Kidney (tissue), 14 donors: ENCODE measurements around the gene KIF5C. TPM values are rescaled to one million over a fixed set of nuclear protein-coding genes. Genes with fewer than 3 reads are reported as not detected.

Experiments used
- DNase-seq, 5 donors: peaks; one replicate each; pipeline ENCODE4 v3.0.0-alpha.2; 2013 to 2020
- FAIRE-seq: peaks from 2 replicates; lab custom pipeline; 2012; peaks lifted over from hg19 to GRCh38; lab: Jason Lieb, UNC
- H3K27ac ChIP-seq, 2 donors: one replicate each; pipeline ENCODE4 v1.7.0; 2013; ENCODE audit warnings: low read depth in 2 of 2, low read length in 2 of 2, inconsistent platforms in 1 of 2
- H3K27me3 ChIP-seq: one replicate; pipeline ENCODE4 v1.7.1; 2013; ENCODE audit warnings: low read length, inconsistent platforms; ENCODE audit not compliant: control insufficient read depth, insufficient read depth
- H3K36me3 ChIP-seq, 3 donors: one replicate each; pipeline versions ENCODE4 v1.7.0 to v1.7.1; 2013; ENCODE audit warnings: low read length in 3 of 3, control low read depth in 1 of 3, inconsistent platforms in 1 of 3; ENCODE audit not compliant: insufficient read depth in 3 of 3, control insufficient read depth in 2 of 3
- H3K4me1 ChIP-seq, 3 donors: one replicate each; pipeline versions ENCODE4 v1.7.0 to v1.7.1; 2013; ENCODE audit warnings: low read length in 3 of 3, inconsistent platforms in 1 of 3, low read depth in 1 of 3; ENCODE audit not compliant: control insufficient read depth in 2 of 3, insufficient read depth in 2 of 3
- H3K4me3 ChIP-seq, 3 donors: one replicate each; pipeline versions ENCODE4 v1.7.0 to v1.8.1; 2013; ENCODE audit warnings: low read length in 3 of 3, control low read depth in 1 of 3, inconsistent platforms in 1 of 3
- H3K9ac ChIP-seq, 3 donors: one replicate each; pipeline versions ENCODE4 v1.7.0 to v1.7.1; 2013; ENCODE audit warnings: low read length in 3 of 3, control low read depth in 1 of 3, inconsistent platforms in 1 of 3
- H3K9me3 ChIP-seq, 3 donors: one replicate each; pipeline versions ENCODE4 v1.7.0 to v1.7.1; 2013; ENCODE audit warnings: low read length in 3 of 3, control low read depth in 1 of 3, inconsistent platforms in 1 of 3; ENCODE audit not compliant: control insufficient read depth in 2 of 3, insufficient read depth in 1 of 3
- CTCF ChIP-seq: IDR thresholded peaks from 3 replicates; pipeline ENCODE4 v1.5.1; 2012; ENCODE audit warnings: mild to moderate bottlenecking, moderate library complexity, borderline replicate concordance; ENCODE audit not compliant: insufficient read depth; ENCODE audit errors: extremely low read depth
- intact Hi-C: fragments of 100-400 bp; cut with DNase I; formaldehyde crosslinking; loops from one replicate; pipeline ENCODE4 v1.11.1; 2022
- polyA plus RNA-seq: library from polyadenylated mRNA; stranded (reverse); fragments of 350-450 nt; fragmentation: Illumina TruSeq; extraction: RNeasy Lipid Tissue Mini Kit (QIAGEN cat#74804); gene quantifications from one replicate; pipeline ENCODE4 v1.2.3, GENCODE V29; 2014; ENCODE audit warnings: low read depth, low replicate concordance; ENCODE audit not compliant: insufficient read depth
- total RNA-seq: library from RNA; stranded (reverse); fragmentation: NEBNext Ultra II Directional; extraction: Animal tissue kit (Norgen Biotek cat#: 25700); gene quantifications from one replicate; pipeline ENCODE4 v1.2.1, GENCODE V29; 2021
- donor health status: control.
- donor health status: control.
- donor health status: control.
- donor health status: control.
- donor health status: control.
- donor health status: DM: yes; HTN: yes; CAD: no.
- donor health status: Normal renal cell carcinoma (clear cell type).

Gene KIF5C
- total and polyA plus RNA-seq, 2 donors from 2014 or later, result 1.0 to 3.6 TPM

- intact Hi-C loops, result no loop called here
- FAIRE-seq (no peak), DNase-seq (no peak)
- Histone ChIP-seq H3K4me3 (no peak overlapping the region), H3K4me1 (peaks cover 0 to 2% (median 0%) of the 10 kb centered on the region in 3 donors), H3K9me3 (no peaks in the 10 kb centered on the region), H3K9ac (no peak overlapping the region), H3K27me3 (no peaks in the 10 kb centered on the region), H3K27ac (no peak overlapping the region), H3K36me3 (no peaks in the 10 kb centered on the region)
- TF ChIP-seq CTCF, result no peak
Measured at GRCh38 chr2:148924514-148925178, 49.6 kb downstream of the KIF5C start.

- TF ChIP-seq CTCF, result peak; percentile 68
- DNase-seq, result peak in 4 of 5 donors; percentile 44 to 82 (median 65)
- Histone ChIP-seq H3K4me1 (peaks cover 0 to 2% (median 0%) of the 10 kb centered on the region in 3 donors), H3K27me3 (no peaks in the 10 kb centered on the region), H3K9me3 (no peaks in the 10 kb centered on the region), H3K9ac (no peak overlapping the region), H3K4me3 (peak overlapping the region in 2 of 3 donors; percentile 28 to 43), H3K36me3 (no peaks in the 10 kb centered on the region), H3K27ac (no peak overlapping the region)
- intact Hi-C loops, result no loop called here
- peak; percentile 30 for FAIRE-seq
Measured at GRCh38 chr2:148926291-148926961, 51.4 kb downstream of the KIF5C start.

GRCh38 chr2:148926981-148927401 lies 52.0 kb downstream of the KIF5C start:
- Histone ChIP-seq H3K4me1 (peaks cover 0 to 2% (median 0%) of the 10 kb centered on the region in 3 donors), H3K36me3 (no peaks in the 10 kb centered on the region), H3K27ac (no peak overlapping the region), H3K4me3 (peak overlapping the region in 2 of 3 donors; percentile 28 to 43), H3K27me3 (no peaks in the 10 kb centered on the region), H3K9ac (no peak overlapping the region), H3K9me3 (no peaks in the 10 kb centered on the region)
- peak in 1 of 5 donors; percentile 36 for DNase-seq
- FAIRE-seq, result no peak
- TF ChIP-seq CTCF, result no peak
- intact Hi-C loops, result no loop called here
